Measurements from ENCODE around the gene POLQ.

DNA sequence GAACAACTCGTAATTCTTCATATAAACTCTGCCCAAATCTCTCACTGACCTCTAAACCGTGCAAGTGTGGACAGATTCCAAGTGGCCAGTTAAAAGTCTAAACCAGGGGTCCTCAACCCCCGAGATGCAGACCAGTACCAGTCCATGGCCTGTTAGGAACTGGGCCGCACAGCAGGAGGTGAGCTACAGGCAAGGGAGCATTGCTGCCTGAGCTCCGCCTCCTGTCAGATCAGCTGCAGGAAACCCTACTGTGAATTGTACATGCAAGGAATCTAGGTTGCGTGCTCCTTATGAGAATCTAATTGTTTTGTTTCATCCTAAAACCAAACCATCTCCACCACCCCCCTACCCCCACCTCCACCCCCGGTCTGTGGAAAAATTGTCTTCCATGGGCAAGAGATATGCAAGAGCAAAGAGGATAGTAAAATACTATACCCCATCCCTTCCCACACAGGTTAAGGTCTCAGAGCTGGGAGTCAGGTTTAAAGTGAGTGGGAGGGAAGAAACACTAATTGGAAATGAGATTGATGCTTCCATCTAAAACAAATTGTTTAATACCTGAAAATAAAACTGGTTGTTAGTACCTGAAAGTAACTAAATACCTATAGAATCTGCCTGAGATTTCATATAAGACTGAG, 54.0 kb downstream of the POLQ start:
- TF ChIP-seq, protein P1, sequence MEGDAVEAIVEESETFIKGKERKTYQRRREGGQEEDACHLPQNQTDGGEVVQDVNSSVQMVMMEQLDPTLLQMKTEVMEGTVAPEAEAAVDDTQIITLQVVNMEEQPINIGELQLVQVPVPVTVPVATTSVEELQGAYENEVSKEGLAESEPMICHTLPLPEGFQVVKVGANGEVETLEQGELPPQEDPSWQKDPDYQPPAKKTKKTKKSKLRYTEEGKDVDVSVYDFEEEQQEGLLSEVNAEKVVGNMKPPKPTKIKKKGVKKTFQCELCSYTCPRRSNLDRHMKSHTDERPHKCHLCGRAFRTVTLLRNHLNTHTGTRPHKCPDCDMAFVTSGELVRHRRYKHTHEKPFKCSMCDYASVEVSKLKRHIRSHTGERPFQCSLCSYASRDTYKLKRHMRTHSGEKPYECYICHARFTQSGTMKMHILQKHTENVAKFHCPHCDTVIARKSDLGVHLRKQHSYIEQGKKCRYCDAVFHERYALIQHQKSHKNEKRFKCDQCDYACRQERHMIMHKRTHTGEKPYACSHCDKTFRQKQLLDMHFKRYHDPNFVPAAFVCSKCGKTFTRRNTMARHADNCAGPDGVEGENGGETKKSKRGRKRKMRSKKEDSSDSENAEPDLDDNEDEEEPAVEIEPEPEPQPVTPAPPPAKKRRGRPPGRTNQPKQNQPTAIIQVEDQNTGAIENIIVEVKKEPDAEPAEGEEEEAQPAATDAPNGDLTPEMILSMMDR (IDR thresholded peaks at IDR 0.05) = no peak
- TF ChIP-seq POLR2A (IDR thresholded peaks at IDR 0.05) = no peak
